RWPE1 (cell line): Measurements from ENCODE around the gene FBRSL1.
"Not testable (repeated sequence)": the region's sequence is repeated elsewhere in the genome, so short reads cannot be mapped to it uniquely, and the experiment has no call there.

Experiments used
- CTCF ChIA-PET: fragments of 350-600 bp; sonication (Branson Sonifier 250); formaldehyde crosslinking; extraction: SDS; loops from one replicate; lab custom pipeline; 2021; lab: Yijun Ruan, JAX
- POLR2A ChIA-PET: fragments of 400-600 bp; formaldehyde crosslinking; extraction: SDS; loops from one replicate; lab custom pipeline; 2020; ENCODE audit warnings: antibody characterized with exemption; ENCODE audit not compliant: low non-redundant PET; lab: Yijun Ruan, JAX
- DNase-seq: peaks from one replicate; pipeline ENCODE4 v3.0.0; 2012; ENCODE audit warnings: low spot score
- H3K27ac ChIP-seq: fragments of 450-650 bp; 2 replicates; pipeline ENCODE4 v1.5.1; 2017
- TF ChIP-seq, protein P1 (sequence below): fragments of 450-650 bp; conservative IDR thresholded peaks from 2 replicates; pipeline ENCODE4 v1.5.1; 2017; ENCODE audit warnings: low read depth, mild to moderate bottlenecking

Gene FBRSL1

DNA sequence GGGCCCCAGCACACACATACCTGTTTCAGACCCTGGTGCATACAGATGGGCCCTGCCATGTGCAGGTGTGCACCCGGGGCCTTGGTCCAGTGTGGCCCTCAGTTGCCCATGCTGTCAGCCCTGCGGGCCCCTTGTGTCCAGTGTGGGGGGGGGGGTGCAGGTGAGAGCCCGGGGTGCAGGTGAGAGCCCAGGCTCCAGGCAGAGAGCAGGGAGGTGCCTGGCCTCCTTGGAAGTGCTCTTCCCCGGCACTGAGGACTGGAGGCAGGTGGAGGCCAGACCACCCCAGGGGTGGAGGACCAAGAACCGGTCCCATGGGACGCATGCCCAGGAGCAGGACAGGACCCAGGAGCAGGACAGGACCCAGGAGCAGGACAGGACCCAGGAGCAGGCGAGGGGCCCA, 40.9 kb downstream of the FBRSL1 start:
- H3K27ac ChIP-seq, result no peak overlapping the region
- POLR2A ChIA-PET, result no interaction called here
- DNase-seq, result no peak
- CTCF ChIA-PET, result no interaction called here
- TF ChIP-seq, protein P1, sequence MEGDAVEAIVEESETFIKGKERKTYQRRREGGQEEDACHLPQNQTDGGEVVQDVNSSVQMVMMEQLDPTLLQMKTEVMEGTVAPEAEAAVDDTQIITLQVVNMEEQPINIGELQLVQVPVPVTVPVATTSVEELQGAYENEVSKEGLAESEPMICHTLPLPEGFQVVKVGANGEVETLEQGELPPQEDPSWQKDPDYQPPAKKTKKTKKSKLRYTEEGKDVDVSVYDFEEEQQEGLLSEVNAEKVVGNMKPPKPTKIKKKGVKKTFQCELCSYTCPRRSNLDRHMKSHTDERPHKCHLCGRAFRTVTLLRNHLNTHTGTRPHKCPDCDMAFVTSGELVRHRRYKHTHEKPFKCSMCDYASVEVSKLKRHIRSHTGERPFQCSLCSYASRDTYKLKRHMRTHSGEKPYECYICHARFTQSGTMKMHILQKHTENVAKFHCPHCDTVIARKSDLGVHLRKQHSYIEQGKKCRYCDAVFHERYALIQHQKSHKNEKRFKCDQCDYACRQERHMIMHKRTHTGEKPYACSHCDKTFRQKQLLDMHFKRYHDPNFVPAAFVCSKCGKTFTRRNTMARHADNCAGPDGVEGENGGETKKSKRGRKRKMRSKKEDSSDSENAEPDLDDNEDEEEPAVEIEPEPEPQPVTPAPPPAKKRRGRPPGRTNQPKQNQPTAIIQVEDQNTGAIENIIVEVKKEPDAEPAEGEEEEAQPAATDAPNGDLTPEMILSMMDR, result no peak

DNA sequence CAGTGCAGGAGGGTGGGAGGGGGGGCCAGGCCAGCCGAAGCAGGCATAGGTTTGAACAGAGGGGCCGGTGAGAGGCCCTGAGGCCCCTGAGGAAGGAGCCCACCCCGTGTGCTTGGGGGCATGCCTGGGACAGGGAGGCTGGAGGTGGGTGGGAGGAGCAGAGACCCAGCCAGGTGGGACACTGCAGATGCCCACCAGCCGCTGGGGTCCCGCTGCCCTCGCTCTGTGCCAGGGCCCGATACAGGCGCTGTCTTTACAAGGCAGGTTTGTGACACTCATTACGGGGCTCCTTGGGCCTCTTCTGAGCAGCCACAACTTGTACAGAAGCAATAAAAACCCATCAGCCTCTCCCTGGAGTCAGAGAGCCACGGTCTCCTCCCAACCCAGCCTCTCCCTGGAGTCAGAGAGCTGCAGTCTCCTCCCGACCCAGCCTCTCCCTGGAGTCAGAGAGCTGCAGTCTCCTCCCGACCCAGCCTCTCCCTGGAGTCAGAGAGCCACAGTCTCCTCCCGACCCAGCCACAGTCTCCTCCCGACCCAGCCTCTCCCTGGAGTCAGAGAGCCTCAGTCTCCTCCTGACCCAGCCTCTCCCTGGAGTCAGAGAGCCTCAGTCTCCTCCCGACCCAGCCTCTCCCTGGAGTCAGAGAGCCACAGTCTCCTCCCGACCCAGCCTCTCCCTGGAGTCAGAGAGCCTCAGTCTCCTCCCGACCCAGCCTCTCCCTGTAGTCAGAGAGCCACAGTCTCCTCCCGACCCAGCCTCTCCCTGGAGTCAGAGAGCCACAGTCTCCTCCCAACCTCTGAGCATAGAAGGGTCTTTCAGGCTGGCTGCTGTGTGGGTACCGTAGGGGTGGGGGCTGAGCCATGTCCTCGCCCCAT, 43.0 kb downstream of the FBRSL1 start:
- H3K27ac ChIP-seq, CTCF ChIA-PET, POLR2A ChIA-PET, DNase-seq: not testable (repeated sequence)

DNA sequence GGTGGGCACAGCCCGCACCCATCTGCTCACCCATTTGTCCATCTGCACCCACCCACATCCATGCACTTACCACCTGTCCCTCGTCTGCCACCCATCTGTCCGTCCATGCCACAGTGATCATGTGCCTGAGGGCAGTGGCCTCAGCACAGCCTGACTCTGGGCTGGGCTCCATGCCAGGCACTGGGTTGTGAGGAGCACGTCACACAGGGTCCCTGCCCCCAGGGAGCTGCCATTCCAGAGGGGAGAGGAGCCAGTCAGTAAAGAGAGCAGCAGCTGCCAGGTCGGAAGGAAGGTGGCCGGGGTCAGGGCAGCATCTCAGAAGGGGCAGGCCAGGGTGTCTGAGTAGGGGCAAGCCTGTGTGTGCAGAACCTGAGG, 43.6 kb downstream of the FBRSL1 start:
- no peak for DNase-seq
- POLR2A ChIA-PET, result no interaction called here
- no peak overlapping the region for H3K27ac ChIP-seq
- CTCF ChIA-PET, result no interaction called here
- TF ChIP-seq, protein P1, result no peak

DNA sequence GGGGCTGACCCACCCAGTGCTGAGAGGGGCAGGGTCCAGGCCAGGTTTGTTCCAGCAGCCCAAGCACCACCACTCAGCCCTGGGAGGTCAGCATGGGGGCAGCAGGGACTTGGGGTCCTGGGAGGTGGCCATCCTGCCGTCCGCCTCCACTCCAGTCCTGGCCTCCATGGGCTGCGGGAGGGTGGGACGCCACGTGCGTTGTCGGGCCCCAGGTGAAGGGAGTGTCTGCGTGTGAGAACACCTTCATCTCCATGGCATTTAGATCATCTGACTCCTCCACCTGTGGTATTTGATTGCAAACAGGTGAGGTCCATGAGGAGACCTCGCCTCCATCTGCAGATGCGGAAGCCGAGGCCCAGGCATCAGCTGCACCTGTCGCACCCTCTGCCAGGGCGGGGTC, 44.1 kb downstream of the FBRSL1 start:
- POLR2A ChIA-PET, result no interaction called here
- H3K27ac ChIP-seq, result no peak overlapping the region
- DNase-seq, result no peak
- CTCF ChIA-PET, result no interaction called here
- TF ChIP-seq, protein P1, result no peak

DNA sequence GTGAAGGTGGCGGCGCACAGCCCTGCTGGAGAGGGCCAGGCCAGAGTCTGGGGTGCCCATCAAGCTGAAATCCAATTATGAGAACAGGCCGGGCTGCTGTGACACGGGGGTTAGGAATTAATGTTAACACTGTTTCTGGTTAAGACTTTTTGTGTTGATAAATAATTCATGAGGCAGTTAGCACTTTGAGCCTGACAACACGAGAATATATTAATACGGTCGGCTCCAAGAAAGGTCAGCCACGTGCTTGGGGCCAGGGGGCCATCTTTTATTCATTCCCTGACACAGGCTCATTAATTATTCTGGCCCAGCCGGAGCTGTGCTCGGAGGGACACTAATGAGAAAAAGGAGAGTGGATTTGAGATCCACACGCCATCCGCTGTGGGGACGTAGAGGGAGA, 45.1 kb downstream of the FBRSL1 start:
- ChIA-PET CTCF (no interaction called here), POLR2A (no interaction called here)
- TF ChIP-seq, protein P1, result no peak
- no peak for DNase-seq
- no peak overlapping the region; the same call in 1 of the 2 replicates for H3K27ac ChIP-seq

DNA sequence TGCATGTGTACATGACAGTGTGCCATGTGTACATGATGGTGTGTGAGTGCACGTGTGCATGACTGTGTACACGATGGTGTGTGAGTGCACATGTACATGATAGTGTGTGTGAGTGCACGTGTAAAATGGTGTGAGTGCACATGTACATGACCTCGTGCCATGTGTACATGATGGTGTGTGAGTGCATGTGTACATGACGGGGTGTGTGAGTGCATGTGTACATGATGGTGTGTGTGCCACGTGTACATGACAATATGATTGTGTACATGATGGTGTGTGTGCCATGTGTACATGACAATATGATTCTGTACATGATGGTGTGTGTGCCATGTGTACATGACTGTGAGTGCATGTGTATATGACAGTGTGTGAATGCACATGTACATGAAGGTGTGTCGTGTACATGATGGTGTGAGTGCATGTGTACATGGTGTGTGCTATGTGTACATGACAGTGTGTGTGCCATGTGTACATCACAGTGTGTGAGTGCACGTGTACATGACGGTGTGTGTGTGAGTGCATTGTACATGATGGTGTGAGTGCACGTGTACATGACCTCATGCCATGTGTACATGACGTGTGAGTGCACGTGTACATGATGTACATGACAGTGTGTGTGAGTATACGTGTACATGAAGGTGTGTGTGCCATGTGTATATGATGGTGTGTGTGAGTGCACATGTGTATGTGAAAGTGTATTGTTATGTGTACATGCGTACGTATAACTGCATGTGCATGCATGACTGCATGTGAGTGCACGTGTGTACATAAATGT, 46.3 kb downstream of the FBRSL1 start:
- no peak for DNase-seq
- TF ChIP-seq, protein P1, result no peak
- ChIA-PET CTCF (no interaction called here), POLR2A (no interaction called here)
- H3K27ac ChIP-seq, result no peak overlapping the region; the same call in 1 of the 2 replicates
